Muscle of arm (tissue), 12 donors: ENCODE measurements around the gene UVRAG. TPM values are rescaled to one million over a fixed set of nuclear protein-coding genes. Genes with fewer than 3 reads are reported as not detected.
A peak's percentile ranks its signal among the peaks of the same experiment; 100 is the strongest.

ENCODE experiments used
- DNase-seq: peaks from one replicate; pipeline ENCODE4 v3.0.0-alpha.2; 2013
- polyA plus RNA-seq, 12 donors: library from polyadenylated mRNA; unstranded; fragments of 120-200 nt; gene quantifications; one replicate each; pipeline ENCODE4 v1.2.1, GENCODE V29; 2013; ENCODE audit not compliant: insufficient read length in 12 of 12

Gene UVRAG
- polyA plus RNA-seq, 12 donors, result 8.4 to 15.8 (median 10.8) TPM; not detected in 1

GRCh38 chr11:76135491-76135890 is 320.5 kb downstream of the UVRAG start:
- DNase-seq, result no peak

DNA sequence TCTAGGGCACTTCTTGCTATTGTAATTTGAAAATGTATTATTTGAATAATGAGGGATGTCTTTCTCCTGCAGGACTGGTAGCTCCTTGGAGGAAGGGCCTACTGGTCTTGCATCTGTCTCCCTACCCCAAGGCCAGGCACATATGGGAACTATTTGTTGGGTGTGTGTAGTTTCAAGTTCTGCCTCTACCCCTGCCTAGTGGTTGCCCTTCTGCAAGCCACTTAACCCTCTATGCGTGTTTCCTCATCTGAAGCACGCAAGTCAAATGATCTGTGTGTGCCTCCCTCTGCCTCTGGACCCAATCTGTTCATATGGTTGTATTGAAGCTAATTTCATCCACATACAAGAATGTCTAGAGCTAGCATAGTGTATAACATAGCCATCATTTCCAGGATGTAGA is 324.3 kb downstream of the UVRAG start:
- DNase-seq, result no peak

GRCh38 chr11:76140912-76141574 is 326.0 kb downstream of the UVRAG start:
- DNase-seq, result no peak

- no peak for DNase-seq
Measured at GRCh38 chr11:76141901-76142588, 327.0 kb downstream of the UVRAG start.

DNA sequence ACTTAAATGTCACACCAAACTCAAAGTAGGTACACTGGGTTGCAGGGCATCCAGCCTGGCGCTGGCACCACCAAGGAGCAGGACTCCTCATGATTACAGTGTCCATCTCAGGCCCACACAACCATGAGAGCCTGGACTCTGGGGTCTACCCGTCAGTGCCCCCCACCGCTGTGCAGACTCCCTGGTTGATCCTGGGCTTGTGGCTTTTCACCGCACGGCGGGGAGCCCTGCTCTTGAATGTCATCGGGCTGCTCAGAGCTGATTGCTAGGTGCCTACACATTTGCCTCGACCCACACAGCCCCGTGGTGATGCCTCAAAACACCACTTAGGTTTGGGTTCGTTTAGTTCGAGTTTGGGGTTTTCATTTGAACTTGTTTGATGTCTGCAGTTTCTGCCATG is 328.3 kb downstream of the UVRAG start:
- DNase-seq, result no peak

DNA sequence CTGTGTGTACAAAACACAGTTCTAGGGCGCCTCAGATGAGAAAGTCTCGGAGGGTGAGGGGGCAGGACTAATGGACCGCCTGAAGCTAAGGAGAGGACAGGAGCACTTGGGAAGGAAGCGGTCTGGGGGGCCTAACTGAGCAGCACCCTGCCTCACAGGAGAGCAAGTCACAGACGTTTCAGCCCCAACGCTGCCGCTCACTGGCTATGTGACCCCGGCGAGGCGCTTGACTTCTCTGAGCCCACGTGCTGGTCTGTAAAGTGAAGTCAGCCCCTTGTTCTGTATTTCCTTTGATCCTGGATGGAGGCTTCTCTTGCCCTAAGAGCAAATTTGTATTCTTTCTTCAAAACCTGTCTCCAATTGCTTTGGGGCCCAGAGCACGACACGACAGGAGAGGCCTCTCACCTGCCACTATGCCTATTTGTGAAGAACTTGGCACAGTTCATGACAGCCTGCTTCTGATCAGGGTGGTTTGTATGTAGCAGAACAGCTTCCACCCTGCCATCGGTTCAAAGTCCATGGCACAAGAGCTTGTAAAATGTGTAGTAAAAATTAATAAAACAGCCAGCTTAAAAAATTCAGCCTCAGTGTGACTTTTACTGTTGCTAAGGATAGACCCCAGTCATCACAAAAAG is 332.2 kb downstream of the UVRAG start:
- no peak for DNase-seq

DNA sequence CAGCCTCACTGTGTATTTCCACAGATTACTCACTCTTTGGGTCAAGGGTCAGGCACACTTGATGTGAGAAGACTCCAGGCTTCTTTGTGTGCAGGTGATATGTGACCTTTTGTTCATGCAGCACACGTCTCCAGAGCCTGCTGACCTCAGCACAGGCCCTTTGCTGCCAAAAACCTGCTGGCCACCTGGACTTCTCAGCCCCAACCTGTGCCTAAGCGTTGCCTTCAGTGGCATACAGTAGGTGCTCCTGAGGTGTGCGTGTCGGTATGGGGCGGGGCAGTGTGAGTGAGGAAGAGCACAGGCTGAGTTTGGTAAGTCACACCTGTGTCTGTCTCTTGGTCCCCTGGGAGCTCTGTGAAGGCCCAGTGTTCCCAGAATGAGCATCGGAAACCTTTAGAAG is 333.2 kb downstream of the UVRAG start:
- DNase-seq, result no peak

- no peak for DNase-seq
Measured at GRCh38 chr11:76148941-76149613, 334.1 kb downstream of the UVRAG start.

GRCh38 chr11:76149713-76150112 is 334.7 kb downstream of the UVRAG start:
- no peak for DNase-seq

GRCh38 chr11:76150141-76150540 is 335.1 kb downstream of the UVRAG start:
- no peak for DNase-seq

DNA sequence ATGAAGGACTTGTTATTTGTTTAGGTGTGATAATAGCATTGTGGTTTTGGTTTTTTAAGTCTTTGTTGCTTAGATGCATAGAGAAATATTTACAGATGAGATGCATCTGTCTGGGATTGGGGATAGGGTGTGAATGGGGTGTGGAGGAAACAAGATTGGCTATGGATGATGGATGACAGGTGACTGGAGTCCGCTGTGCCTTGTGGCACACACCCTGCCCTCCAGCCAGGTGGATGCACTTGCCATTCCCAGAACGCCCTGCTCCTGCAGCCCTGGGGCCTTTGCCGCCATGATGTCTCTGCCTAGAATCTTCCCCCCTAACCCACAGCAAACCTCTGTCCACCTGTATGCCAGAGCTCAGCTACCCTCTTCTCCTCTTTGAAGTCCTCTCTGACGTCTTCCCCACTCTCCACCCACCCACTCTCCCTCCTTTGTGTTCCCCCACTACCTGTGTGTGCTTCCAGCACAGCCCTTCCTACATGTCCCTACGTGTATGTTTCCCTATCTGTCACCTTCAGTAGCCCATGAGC is 336.6 kb downstream of the UVRAG start:
- no peak for DNase-seq

DNA sequence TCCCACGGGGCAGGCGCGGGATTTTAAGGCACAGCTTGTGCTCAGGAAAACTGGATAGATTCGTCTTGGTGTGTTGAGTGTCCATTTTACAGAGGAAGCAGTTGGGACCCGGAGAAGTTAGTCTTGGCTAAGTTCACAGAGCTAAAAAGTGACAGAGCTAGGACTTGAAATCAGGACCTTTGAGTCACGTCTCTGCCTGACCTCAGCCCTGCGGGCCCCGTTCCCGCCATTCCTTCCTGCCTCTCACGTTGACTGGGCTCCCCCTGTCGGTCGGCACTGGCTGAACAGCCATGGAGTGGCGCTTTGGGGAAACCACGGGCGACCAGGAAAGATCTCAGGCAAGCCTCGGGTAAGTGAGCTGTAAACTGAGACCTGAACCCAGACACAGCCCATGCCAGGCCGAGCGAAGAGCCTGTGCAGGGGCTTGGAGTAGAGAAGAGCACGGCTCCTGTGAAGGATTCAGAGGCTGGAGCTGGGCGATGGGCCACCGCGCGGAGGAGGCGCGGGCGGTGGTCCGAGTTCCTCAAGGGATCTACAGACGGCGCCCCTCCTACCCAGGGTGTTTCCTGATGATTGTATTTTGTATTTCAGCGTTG is 337.2 kb downstream of the UVRAG start:
- peak; percentile 77 for DNase-seq

- no peak for DNase-seq
Measured at GRCh38 chr11:76152741-76153570, 337.9 kb downstream of the UVRAG start.

DNA sequence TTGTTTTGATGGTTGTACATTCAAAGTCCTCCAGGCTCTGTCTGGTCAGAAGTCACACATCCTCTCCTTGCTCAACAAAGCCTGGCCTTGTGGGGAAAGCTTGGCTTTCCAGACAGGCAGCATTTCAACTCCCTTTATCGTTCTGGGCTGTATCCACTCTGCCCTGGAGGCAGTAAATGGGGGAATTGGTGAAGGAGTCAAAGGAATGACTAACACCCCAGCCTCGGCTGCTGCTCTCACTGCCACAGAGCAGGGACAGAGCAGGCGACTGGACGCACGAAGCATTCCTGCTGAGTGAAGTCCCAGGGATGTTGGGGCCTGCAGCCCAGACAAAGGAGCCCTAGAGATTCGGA is 338.5 kb downstream of the UVRAG start:
- DNase-seq, result no peak

DNA sequence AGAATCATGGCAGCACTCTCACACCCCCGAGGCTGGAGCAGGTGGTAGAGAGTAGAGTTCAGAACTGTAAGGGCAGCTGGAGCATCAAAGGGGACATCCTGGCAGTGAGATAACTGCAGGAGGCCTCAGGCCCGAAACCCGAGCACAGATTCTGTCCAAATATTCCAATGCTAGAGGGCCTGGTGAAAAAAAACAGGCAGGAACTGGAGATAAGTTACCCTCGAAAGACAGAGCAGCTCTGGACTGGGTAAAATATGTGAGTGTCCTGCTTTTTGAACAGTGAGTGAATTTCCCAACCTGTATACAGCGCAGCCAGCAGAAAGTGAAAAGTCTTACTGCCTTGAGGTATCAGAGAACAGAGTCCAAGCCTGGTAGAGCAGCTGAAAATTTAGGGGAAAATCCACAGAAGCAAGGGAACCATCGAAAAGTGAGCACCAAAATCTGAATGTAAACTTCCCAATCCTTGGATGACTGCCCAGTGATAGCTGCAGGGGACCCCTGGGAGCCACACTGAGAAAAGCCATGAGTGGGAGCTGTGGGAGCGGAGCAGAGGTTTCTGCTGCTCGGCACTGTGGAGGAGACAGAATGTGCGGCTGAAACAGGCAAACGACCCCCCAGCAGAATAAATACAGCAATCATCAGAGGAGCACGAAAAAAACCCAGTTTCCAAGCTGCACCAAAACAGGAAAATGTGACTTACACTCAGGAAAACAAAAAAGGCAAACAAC is 340.7 kb downstream of the UVRAG start:
- no peak for DNase-seq

GRCh38 chr11:76156971-76157427 is 342.0 kb downstream of the UVRAG start:
- DNase-seq, result peak; percentile 64

GRCh38 chr11:76157891-76158290 is 342.9 kb downstream of the UVRAG start:
- no peak for DNase-seq

- no peak for DNase-seq
Measured at GRCh38 chr11:76158394-76159302, 343.6 kb downstream of the UVRAG start.

DNA sequence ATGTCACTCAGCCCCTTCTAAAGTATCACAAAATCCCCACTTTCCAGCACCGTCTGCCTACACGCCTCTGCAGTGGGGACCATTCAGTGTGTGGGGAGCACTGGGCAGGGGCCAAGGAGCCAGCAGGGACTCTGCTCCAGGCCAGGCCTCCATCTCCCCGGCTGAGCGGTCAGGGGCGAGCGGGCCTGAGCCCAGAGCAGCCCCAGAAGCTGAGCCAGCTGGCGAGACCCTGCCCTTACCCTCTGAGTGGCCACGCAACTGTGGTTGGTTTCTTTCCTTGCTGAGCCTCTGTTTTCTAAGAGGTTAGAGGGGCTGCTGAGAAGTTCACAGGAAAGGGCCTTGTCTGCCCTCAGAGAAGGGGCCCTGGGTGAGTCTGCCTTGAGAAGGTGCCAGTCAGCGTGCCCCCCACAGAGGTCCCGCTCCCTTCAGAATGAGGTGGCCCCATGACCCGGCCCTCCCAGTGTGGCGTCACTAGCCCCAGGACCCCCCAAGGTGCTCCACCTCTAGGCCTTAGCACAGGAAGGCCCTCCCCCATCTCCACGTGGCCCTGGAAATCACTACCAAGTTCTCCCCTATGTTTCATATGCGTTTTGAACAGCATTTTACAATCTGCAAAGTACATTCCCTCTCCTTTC is 344.4 kb downstream of the UVRAG start:
- no peak for DNase-seq
